GM19035 (cell line): ENCODE results near the gene DMTF1.
A peak's percentile ranks its signal among the peaks of the same experiment; 100 is the strongest.
"Not testable (repeated sequence)": the region's sequence is repeated elsewhere in the genome, so short reads cannot be mapped to it uniquely, and the experiment has no call there.

Experiments
- ATAC-seq: cut with Tn5 transposase; IDR thresholded peaks from one replicate; pipeline ENCODE4 v1.9.1; 2021; ENCODE audit not compliant: unreplicated experiment

The DMTF1 gene

GRCh38 chr7:87193912-87194311 is 41.7 kb downstream of the DMTF1 start:
- no peak for ATAC-seq

DNA sequence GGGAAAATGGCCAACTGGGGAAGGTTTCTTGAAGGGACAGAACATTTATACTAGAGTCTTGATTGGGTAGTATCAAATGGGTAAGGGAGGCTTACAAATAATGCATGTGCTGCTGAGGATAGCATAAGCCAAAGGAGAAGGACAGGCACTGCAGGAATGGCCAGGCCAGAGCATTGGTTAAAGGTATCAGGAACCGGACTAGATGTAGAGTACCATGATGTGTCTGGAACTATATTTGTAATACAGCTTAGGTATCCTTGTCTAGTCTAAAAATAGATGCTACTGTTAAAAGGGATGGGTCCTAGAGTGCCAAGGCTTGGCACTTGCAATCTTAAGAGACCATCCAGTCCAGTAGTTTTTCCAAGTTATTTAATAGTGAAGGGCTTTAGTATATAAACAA is 47.0 kb downstream of the DMTF1 start:
- no peak for ATAC-seq

DNA sequence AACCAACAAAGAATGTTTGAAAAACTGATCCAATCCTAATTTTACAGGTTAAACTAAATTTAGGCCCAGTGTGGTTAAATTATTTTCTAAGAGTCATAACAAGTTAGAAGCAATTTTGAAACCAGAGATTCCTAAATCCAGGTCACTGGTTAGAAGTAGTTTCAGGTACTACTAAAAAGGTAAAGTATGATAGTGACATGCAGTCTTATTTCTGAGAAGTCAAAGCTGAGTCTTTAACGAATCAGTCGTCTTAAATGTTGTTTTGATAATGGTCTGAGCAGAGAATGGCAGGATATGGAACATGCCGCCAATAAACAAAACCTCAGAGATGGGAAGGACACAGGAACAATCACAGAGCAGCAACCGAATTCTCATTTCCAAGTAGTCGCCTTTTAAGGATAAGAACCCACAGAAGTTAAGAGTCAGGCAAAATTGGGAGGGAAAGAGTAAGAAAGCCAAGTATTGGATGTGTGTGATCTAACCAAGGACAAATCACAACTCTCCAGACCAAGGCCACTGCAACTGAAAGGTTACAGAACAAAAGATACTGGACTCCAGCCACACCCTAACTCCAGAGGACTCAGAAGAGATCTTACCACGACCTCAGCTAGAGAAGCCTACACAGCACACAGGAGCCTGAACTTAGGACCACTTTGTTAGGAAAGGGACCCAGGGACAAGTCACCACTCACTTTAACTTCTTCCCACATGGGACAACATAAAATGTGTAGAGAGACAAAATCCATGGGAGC is 47.6 kb downstream of the DMTF1 start:
- ATAC-seq: no peak

- ATAC-seq: no peak
Measured at GRCh38 chr7:87202208-87202607, 50.0 kb downstream of the DMTF1 start.

GRCh38 chr7:87202705-87203104 is 50.5 kb downstream of the DMTF1 start:
- ATAC-seq: no peak

GRCh38 chr7:87203929-87204328 is 51.7 kb downstream of the DMTF1 start:
- not testable (repeated sequence) for ATAC-seq

DNA sequence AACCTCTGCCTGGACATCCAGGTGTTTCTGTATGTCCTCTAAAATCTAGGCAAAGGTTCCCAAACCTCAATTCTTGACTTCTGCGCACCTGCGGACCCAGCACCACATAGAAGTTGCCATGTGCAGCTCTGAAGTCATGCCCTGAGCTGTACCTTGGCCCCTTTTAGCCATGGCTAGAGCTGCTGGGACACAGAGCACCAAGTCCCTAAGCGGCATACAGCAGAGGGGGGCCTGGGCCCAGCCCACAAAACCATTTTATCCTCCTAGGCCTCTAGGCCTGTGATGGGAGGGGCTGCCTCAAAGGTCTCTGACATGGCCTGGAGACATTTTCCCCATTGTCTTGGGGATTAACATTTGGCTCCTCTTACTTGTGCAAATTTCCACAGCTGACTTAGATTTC is 52.7 kb downstream of the DMTF1 start:
- no peak for ATAC-seq

GRCh38 chr7:87205701-87206100 is 53.4 kb downstream of the DMTF1 start:
- ATAC-seq: not testable (repeated sequence)

DNA sequence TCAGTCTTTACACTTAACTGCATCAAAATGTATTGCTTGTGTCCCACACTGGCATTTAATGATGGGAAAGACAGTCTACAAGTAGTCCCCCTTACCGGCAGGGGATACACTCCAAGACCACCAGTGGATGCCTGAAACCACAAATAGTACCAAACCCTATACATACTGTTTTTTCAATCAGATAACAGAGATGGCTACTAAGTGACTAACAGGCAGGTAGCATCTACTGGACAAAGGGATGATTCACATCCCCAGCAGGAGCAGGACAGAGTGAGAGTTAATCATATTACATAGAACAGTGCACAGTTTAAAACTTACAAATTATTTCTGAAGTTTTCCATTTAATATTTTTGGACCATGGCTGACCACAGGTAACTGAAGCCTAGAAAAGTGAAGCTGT is 54.1 kb downstream of the DMTF1 start:
- ATAC-seq: no peak

- no peak for ATAC-seq
Measured at GRCh38 chr7:87209295-87209924, 57.2 kb downstream of the DMTF1 start.

DNA sequence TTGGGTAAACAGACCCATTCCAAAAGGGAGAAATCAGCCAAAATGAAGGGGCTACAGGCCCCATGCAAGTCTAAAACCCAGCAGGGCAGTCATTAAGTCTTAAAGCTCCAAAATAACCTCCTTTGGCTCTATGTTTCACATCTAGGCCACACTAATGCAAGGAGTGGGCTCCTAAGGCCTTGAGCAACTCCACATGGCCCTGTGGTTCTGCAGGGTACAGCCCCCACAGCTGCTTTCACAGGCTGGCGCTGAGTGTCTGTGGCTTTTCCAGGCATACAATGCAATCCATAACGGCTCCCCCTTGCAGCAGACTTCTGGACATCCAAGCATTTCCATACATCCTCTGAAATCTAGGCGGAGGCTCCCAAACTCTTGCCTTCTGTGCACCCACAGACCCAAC is 58.3 kb downstream of the DMTF1 start:
- no peak for ATAC-seq

DNA sequence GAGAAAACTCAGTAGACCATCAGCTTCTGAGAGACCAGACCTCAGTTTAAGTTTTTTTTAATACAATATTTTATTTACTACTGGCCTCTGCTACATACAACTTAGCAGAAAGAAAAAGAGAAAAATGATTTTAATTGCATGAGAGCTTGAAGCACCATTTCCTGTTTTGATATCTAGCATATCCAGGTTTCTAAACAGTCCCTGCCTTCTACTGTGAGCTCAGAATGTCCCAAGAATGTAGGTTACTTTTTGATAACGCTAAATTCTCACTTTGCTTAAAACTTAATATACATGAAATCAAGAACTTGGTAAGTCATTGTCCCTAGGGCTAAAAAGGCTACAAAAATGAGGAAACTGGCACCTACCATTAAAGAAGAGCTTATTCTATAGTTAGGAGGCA is 60.2 kb downstream of the DMTF1 start:
- ATAC-seq: no peak

DNA sequence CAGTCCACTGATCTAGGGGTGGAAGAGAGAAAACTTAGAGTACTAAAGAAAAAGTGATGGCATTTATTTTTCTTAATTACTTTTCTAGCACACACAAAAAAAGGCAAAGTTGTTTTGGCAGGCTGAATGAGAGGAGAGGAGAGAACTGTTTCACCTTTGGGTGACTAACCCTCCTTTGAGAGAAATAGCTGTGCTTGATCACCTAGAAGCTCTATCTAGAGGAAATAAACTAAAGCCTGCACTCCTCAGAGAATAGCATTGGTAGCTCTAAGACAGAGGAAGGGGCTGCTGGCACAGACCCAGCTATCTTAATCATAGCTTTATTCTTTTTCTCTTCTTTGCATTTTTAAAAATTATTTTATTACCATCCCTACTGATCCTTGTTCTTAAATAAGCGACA is 61.0 kb downstream of the DMTF1 start:
- no peak for ATAC-seq

DNA sequence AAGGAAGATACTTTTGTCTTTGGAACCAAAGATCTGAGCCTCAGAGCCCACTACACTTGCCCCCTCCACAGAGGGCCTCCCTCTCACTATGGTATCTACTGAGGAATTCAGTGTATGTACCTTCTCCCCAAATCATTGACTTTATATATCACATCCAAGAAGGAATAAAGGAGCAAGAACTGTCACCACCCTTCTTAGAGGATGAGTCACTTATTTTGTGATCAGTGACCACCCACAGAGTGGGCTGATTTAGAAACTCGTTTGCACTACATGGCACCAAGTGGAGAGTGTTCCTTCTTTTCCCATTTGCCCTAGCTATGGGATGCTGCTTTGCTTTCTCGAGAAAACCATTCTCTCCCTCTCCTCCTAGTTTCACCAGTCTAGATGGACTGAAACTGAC is 61.6 kb downstream of the DMTF1 start:
- ATAC-seq: no peak

DNA sequence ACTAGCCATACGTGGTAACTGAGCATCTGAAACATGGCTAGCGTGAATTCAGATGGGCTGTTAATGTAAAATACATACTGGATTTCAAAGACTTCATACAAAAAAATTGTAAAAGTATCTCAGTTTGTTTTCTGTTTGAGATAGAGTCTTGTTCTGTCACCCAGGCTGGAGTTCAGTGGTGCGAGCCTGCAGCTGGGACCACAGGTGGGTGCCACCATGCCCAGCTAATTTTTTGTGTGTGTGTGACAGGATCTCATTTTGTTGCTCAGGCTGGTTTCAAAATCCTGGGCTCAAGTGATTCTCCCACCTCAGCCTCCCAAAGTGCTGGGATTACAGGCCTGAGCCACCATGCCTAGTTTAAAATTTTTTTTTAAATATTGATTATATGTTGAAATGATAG is 62.8 kb downstream of the DMTF1 start:
- ATAC-seq: no peak

- ATAC-seq: peak; percentile 54
Measured at GRCh38 chr7:87216701-87217508, 64.7 kb downstream of the DMTF1 start.

DNA sequence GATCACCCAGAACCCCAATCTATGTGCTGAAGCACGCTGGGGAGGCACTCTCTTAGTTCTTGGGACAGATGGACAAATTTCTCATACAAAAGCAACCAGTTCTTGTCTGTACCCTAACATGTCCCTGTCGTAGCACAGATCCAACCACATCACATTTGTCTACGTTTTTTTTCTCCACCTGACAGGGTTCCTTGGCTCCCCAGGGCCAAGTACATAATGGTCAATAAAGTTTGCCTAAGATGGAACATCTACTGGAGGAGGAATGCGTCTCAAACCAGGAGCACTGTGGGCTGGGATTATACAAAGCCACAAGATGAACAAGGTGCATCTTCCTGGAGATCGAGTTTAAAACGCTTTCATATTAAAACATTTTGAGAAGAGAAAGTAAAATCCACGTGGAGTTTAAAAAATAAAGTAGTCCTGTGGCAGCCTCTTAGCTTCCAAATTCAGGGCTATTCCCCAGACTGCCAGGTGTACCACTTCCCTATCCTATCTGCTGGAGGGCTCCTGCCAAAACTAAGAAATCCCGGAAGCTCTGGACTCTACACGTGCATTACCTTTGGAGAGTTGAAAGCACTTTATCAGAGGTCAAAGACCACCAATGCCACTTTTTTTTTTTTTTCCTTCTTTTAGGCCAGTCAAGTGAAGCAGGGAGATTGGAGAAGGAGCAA is 65.9 kb downstream of the DMTF1 start:
- no peak for ATAC-seq

- peak; percentile 0 for ATAC-seq
Measured at GRCh38 chr7:87218796-87219544, 66.7 kb downstream of the DMTF1 start.

DNA sequence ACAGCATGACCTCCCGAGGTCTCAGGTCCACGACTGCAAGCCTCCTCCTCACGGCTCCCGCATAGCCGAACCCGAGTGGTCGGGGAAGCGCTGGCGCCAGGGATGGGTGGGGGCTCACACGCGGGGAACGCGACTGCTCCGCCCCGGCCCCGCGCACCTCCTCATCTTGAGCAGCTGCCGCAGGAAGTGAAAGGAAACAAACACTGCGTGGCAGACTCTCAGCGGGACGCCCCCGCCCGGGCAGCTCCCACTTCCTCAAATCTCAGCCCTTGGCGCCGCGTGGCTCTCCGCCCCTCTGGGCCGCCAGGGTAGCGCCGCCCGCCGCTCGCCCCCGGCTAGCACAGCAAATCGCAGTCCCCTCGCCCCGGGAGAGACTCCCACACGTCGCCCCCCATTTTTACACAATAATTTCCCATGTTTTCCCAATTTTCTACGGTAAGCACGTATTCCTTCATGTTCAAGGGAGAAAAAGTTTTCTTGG is 67.3 kb downstream of the DMTF1 start, which contains the start of gene TMEM243:
TMEM243 (minus strand) TSS at position 188 of the 481 bp plus-strand sequence. CDS start 229 bp downstream, outside the sequence.
- ATAC-seq: peak; percentile 49

- ATAC-seq: peak; percentile 42
Measured at GRCh38 chr7:87220026-87220733, 67.9 kb downstream of the DMTF1 start.
